NCI-H82 treated with DMSO at 0.1 percent for 48 hours (cell line): Measurements from ENCODE around the gene ZNF771.

Source experiments
- DNase-seq: peaks from one replicate; lab custom pipeline; 2025; ENCODE audit not compliant: unreplicated experiment; lab: John Stamatoyannopoulos, UW

The ZNF771 gene

DNA sequence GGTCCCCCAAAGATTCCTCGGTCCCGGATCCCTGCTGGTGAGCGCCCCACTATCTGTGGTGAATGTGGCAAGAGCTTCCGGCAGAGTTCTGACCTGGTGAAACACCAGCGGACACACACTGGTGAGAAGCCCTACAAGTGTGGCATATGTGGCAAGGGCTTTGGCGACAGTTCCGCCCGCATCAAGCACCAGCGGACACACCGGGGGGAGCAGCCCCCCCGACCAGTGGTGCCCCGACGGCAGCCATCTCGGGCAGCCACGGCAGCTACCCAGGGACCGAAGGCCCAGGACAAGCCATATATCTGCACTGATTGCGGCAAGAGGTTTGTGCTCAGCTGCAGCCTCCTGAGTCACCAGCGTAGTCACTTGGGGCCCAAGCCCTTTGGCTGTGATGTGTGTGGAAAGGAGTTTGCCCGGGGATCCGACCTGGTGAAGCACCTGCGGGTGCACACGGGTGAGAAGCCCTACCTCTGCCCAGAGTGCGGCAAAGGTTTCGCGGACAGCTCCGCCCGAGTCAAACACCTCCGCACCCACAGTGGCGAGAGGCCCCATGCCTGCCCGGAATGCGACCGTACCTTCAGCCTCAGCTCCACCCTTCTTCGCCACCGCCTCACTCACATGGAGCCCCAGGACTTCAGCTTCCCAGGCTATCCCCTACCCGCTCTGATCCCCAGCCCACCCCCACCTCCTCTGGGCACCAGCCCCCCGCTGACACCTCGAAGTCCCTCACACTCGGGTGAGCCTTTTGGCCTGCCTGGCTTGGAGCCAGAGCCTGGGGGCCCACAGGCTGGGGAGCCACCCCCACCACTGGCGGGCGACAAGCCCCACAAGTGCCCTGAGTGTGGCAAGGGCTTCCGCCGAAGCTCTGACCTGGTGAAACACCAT lies 9.4 kb upstream of the ZNF771 start:
- DNase-seq = no peak

DNA sequence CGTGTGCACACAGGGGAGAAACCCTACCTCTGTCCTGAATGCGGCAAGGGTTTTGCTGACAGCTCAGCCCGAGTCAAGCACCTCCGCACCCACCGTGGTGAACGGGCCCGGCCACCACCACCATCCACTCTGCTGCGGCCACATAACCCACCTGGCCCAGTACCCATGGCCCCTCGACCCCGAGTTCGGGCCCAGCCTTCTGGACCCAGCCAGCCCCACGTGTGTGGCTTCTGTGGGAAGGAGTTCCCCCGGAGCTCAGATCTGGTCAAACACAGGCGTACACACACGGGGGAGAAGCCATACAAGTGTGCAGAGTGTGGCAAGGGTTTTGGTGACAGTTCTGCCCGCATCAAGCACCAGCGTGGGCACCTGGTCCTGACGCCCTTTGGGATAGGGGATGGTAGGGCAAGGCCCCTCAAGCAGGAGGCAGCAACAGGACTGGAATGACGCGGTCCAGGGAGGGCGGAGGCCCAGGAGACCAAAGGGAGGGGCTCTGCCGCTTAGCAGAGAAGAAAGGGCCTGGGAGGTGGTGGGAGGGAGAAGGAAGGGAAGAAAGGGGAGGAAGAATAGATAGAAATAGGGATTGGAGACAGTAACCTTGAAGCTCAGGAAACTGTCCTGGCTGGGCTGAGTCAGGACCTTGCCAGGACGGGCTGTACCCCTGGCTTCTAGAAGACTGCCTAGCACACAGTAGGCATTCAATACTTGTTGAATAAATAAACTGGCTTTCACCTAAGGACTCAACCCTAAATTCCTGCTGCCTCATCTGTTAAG lies 8.6 kb upstream of the ZNF771 start:
- no peak for DNase-seq

DNA sequence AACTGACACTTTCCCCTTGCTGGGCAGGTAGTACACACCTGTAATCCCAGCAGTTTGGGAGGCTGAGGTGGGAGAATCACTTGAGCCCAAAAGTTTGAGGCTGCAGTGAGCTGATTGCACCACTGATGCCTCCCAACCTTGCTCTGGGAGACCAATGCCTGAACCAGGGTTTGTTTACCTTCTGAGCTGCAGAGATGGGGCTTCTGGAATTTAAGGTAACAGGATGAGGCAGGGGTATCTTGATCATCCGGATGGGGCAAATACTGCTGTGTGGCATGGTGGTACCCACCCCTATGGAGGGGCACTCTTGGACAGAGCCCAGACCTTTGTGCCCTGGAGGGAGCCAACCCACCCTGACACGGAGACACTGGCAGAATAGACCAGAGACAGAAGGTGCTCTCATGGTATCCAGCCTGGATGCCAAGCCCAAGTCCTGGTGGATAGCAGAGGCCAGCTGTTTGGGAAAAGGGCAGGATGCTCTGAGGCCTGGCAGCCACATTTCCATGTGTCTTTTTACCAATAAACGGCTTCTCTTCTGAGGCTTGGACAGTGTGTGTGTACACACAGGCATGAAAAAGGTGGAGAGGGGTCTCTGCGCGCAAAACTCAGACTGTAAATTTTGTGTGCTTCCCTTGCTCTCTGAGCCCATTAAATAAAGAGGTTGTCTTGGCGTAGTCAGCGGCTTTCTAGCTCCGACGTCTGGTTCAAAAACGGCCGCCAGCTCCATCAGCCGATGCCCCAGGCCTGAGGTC lies 7.8 kb upstream of the ZNF771 start:
- no peak for DNase-seq

DNA sequence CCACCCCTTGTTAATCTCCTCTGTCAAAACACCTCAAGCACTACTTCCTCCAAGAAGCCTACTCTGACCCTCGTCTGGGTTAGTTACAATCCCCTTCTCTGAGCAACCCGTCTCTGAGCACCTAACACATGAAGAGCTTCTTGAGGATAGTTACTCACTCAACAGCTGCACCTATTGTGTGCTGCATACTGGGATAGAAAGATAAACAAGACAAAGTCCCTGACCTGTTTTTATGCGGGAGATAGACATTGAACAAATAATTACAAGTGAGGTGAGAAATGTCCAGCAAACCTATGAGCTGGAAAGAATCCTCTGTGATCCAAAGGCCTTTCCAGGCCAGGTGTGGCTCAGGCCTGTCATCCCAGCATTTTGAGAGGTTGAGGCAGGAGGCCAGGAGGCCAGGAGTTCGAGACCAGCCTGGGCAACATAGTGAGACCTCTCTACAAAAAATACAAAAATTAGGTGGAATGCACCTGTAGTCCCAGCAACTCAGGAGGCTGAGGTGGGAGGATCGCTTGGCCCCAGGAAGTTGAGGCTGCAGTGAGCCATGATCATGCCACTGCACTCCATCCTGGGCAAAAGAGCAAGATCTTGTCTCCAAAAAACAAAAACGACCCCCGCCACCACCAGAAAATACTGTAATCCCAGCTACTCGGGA lies 5.5 kb upstream of the ZNF771 start:
- DNase-seq = no peak

DNA sequence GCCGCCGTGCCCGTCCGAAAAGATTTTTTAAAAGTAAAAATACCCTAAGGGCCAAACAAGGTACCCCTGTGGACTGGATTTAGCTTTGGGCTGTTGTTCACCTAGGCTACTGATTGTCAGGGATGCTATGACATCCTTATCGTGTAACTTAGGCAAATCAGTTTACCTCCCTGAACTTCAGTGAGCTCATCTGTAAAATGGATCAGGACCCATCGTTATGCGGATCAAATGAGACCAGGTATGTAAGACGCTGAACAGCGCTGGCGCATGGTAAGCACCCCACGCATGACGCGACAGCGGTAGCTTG lies 658 bp upstream of the ZNF771 start:
- DNase-seq = no peak

DNA sequence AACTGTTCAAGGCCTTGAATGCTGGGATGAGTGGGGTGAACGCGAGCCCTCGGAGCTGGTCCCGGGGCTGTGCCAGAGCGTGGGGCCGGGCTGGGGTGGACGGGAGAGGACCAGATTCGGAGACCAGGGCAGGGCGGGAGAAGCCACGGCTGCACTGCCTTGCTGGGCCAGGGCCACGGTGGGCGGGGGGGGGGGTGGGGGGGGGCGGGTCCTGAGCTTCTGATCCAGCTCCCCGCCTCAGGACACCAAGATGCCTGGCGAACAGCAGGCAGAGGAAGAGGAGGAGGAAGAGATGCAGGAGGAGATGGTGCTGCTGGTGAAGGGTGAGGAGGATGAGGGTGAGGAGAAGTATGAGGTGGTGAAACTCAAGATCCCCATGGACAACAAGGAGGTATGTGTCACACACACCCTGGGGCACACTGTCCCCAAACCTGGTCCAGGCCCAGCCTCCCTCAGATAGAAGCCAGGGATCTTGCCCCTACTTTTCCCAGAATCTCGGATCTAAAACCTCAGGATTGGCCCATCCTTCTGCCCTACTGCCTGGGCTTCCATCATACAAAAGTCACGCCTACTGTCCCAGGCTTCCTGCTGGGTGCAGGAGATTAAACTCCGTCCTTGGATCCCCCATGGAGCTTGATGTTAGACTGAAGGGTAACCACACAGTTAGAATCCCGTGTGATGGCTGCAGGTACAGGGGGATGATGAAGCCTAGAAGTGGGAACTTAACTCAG lies 563 bp downstream of the ZNF771 start:
- no peak for DNase-seq

DNA sequence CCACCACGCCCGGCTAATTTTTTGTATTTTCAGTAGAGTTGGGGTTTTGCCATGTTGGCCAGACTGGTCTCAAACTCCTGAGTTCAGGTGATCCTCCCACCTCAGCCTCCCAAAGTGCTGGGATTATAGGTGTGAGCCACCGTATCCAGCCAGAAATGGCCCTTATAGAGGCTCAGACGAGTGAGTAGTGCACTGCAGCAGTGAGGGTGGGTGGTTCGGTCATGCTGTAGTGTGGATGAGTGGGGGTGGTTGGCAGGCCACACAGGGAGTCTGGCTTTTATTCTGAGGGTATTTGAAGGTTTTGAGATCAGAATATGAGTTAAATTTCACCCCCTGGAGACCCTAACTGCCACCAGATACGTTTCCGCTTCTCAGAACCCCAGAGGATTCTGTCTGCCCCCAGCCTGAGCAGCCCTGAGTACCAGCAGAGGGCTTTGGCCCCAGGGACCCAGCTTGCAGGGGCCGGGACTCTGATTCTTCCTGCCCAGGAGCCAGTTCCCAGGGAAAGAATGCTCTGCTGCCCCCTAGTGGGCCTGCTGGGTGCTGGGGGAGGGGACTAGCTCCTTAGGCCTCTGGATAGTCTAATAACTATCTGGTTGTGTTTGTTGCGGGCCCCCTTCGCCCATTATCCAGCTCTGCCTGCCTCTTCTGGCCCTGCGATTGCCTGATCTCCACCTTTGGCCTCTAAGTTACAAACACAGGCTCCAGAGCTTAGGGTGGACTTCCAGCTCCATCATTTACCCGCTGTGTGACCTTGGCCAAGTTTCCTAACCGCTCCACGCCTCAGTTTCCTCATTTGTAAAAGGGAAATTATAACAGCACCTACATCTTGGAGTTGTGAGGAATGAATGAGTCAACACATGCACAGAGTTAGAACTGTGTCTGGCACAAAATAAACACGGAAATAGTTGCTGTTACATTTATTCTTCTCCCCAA lies 2.0 kb downstream of the ZNF771 start:
- peak; percentile 63 for DNase-seq

DNA sequence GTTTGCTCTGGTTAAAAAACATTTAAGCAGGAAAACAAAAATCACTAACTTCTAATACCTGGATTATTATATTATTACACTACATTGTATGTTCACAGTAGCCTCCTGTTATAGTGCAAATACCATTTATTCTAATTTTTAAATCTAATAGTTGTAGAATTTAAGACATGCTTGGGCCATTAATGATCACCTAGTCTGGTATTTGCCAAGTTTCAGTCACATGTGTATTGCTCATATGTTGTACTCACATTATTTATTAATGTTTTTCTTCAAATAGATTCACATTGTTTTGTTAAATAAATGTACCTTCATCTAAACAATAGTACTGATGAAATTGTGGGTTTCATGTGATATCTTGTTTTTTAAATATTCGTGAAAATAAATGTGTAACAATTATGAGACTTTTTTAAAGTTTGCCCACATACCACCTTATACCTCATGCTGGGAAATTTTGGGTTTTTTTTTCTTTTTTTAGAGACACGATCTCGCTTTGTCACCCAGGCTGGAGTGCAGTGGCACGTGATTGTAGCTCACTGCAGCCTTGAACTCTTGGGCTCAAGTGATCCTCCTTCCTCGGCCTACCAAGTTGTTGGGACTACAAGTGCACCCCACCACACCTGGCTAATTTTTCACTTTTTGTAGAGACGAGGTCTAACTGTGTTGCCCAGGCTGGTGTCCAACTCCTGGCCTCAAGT lies 5.9 kb downstream of the ZNF771 start:
- DNase-seq = no peak

DNA sequence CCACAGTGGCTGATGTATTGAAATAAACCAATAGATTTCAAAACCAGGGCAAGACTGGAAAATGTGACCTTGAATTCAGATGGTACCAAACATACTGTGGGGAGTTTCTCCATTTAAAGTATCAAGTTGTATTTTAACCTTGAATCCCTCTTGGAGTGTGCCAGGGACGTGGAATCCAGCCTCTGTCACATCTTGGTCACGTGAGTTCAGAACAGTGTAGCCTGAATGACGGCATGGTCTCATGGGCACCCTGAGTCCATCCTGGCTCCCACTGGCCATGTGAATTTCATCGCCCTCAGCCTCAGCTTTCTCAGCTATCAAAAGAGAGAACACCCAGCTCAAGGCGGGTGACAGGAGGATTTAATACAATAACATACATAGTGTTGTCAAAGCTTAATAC lies 6.8 kb downstream of the ZNF771 start:
- no peak for DNase-seq

DNA sequence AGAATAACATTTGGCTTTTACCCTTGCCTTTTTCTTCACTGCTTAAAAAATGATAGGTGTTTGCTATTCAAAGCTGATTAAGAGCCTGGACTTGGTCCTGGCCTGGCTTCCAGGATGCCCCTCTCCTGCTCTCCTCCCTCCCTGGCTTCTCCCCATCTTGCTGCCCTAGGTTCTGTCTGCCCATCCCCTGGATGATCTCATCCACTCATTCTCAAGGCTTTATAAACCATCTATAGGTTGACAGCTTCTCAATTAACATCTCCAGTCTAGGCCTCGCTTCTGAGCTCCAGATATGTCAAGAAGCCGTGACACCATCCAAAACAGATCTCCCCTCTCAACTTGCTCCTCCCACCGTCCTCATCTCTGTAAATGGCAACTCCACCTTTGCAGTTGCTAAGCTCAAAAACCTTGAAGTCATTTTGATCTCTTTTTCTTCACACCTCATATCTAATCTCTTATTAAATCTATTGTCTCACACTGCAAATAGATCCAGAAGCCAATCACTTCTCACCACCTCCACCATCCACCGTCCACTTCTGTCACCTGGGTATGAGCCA lies 8.7 kb downstream of the ZNF771 start:
- no peak for DNase-seq

DNA sequence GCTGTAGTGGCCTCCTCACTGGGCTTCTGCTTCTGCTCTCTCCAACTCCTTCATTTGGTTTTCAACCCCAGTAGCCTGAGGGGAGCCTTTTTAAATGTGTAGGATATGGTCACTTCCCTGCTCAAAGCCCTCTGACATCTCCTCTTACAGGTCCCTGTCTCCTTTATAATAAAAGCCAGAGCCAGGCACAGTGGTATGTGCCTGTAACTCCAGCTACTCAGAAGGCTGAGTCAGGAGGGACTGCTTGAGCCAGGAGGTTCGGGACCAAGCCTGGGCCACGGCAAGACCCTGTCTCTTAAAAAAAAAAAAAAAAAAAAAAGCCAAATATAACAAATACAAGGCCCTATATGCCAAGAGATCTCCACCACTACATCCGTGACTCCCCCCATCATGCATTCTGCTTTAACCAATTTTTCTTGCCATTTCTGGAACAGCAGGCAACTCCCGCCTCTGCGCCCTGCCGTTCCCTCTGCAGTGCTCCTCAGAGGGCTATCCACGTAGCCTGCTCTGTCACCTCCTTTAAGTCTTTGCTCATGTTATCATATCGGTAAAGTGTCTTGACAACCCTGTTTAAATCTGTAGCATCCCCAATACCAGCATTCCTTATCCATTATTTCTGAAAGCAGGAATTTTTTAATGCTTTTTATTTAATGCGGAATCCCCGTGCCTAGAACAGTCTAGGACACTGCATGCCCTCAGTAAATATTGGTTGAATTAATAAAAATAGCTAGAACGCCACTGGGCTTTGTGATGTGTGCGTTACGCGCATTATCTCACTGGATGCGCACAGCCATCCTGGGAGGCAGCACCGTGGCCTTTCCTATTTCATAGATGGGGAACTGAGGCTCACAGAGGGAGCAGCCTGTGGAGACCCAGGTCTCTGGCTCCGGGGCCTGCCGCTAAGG lies 9.5 kb downstream of the ZNF771 start:
- DNase-seq = no peak

DNA sequence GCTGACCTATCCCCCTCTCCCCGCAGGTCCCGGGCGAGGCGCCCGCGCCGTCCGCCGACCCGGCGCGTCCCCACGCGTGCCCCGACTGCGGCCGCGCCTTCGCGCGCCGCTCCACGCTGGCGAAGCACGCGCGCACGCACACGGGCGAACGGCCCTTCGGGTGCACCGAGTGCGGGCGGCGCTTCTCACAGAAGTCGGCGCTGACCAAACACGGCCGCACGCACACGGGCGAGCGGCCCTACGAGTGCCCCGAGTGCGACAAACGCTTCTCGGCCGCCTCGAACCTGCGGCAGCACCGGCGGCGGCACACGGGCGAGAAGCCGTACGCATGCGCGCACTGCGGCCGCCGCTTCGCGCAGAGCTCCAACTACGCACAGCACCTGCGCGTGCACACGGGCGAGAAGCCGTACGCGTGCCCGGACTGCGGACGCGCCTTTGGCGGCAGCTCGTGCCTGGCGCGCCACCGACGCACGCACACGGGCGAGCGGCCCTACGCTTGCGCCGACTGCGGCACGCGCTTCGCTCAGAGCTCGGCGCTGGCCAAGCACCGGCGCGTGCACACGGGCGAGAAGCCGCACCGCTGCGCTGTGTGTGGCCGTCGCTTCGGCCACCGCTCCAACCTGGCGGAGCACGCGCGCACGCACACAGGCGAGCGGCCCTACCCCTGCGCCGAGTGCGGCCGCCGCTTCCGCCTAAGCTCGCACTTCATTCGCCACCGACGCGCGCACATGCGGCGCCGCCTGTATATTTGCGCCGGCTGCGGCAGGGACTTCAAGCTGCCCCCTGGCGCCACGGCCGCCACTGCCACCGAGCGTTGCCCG lies 10.3 kb downstream of the ZNF771 start:
- DNase-seq = no peak

DNA sequence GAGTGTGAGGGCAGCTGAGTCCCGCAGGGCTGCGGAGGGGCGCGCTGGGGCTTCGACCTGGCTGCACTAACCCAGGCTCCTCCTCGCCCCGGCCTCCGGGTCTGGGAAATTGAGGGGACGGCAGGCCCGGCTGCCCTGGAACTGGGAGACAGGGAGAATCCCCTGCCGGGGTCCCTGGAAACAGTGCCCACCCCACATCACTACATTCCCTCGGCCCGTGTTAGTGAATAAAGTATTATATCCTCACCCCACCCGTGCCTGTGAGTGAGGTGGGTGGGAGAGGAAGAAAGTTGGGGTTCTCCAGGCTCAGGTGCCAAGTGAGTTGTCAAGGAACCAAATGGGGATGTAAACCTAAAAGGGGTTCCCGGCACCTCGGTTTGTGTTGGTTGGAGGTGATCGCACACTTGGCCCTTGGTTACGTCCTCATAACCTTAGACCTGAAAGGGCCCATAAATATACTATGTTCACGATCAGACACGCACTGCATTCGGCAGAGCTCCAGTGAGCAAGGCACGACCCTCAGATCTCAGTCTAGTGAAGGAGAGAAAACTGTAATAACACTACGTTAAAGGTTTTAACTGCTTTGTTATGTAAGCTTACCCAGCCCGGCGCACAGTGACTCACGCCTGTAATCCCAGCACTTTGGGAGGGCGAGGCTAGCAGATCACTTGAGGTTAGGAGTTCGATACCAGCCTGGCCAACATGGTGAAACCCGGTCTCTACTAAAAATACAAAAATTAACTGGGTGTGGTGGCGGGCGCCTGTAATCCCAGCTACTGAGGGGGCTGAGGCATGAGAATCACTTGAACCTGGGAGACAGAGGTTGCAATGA lies 11.2 kb downstream of the ZNF771 start:
- no peak for DNase-seq

DNA sequence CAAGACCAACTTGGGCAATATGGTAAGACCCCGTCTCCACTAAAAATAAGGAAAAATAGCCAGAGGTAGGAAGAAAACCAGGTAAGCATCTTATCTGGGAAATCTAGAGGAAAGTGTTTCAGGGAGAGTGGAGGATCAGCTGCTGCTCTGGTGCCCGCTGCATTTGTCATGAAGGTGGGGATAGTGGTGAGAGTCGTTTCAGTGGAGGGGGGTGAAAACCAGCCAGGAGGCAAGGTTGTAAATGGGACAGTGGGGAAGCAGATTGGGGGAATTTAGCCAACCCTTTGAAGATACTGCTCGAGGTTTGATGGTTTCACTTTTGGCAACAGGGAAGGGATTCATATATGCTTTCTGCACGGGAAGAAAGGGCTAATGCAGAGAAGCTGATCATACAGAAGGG lies 13.6 kb downstream of the ZNF771 start:
- DNase-seq = no peak

DNA sequence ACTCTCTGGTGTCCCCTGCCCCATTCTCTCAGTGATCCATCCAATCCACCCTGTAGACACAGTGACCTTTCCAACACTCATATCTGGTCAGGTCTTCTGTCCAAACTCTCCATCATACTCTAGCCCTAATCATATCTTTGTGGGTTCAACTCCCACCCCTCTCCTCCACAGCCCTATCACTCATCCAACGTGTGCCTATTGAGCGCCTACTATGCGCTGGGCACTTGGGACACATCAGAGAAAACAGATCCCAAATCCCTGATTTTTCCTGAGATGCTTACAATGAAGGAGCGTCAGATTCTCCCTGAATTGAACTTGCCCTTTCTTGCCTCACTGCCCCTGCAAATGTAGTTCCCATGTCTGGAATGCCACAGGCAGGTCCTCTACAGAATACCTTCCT lies 20.6 kb downstream of the ZNF771 start:
- DNase-seq = no peak

DNA sequence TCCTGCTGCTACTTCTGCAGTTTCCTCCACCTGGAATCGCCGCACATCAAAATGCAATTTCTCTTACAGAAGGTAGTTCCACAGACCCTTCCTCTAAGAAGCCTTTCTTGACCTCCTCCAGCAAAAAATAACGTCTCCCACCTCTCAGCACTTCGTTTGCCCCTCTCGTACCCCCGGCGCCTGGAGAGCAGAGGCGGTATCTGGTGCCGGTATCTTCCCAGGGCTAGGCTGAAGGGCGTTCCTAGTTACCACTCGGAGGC lies 21.9 kb downstream of the ZNF771 start:
- no peak for DNase-seq
